ENCODE data around the gene ITPA.

- no peak for TF ChIP-seq ZNF274 (IDR thresholded peaks at IDR 0.05; ENCODE audit: low read depth, low read length)
- no peak for TF ChIP-seq YY1 (IDR thresholded peaks at IDR 0.05; ENCODE audit: insufficient read depth, insufficient read length)
- no peak for TF ChIP-seq SUZ12 (IDR thresholded peaks at IDR 0.05; ENCODE audit: extremely low read depth, insufficient read depth, insufficient read length)
These were observed 17.6 kb downstream of the ITPA start for GRCh38 chr20:3226864-3227263.
